DOHH2 (cell line): Measurements from ENCODE around the gene SFI1.

Source experiments
- H3F3A ChIP-seq: fragments of 200-600 bp; sonication (generic), shearing (Covaris generic); 2 replicates; pipeline ENCODE4 v1.6.0; 2016; ENCODE audit warnings: antibody characterized with exemption, mild to moderate bottlenecking; ENCODE audit not compliant: control insufficient read depth, insufficient read depth
- H3K27ac ChIP-seq: fragments of 200-600 bp; sonication (generic); 2 replicates; pipeline ENCODE4 v1.5.1; 2014; ENCODE audit warnings: low read depth, mild to moderate bottlenecking, low read length, moderate library complexity
- H3K27me3 ChIP-seq: fragments of 200-600 bp; sonication (generic); 2 replicates; pipeline ENCODE4 v1.6.1; 2014; ENCODE audit warnings: mild to moderate bottlenecking, low read length, mixed read lengths; ENCODE audit not compliant: control insufficient read depth
- H3K36me3 ChIP-seq: fragments of 200-600 bp; sonication (generic); 2 replicates; pipeline ENCODE4 v1.6.1; 2014; ENCODE audit warnings: mild to moderate bottlenecking, low read length, moderate library complexity, mixed read lengths; ENCODE audit not compliant: control insufficient read depth
- H3K4me1 ChIP-seq: fragments of 200-600 bp; sonication (generic); 2 replicates; pipeline ENCODE4 v1.6.1; 2014; ENCODE audit warnings: mild to moderate bottlenecking, low read length, mixed read lengths; ENCODE audit not compliant: control insufficient read depth
- H3K4me2 ChIP-seq: fragments of 200-600 bp; sonication (generic); 2 replicates; pipeline ENCODE4 v1.6.0; 2014; ENCODE audit warnings: mild to moderate bottlenecking, low read length, moderate library complexity
- H3K4me3 ChIP-seq: fragments of 200-600 bp; sonication (generic); 2 replicates; pipeline ENCODE4 v1.5.1; 2014; ENCODE audit warnings: mild to moderate bottlenecking, low read length, mixed read lengths
- H3K79me2 ChIP-seq: fragments of 200-600 bp; sonication (generic); 2 replicates; pipeline ENCODE4 v1.6.1; 2014; ENCODE audit warnings: mild to moderate bottlenecking, low read length, mixed read lengths; ENCODE audit not compliant: control insufficient read depth
- H3K9me2 ChIP-seq: fragments of 200-600 bp; sonication (generic); replicated peaks from 2 replicates; pipeline ENCODE4 v1.6.1; 2014; ENCODE audit warnings: mild to moderate bottlenecking, low read length, mixed read lengths; ENCODE audit not compliant: control insufficient read depth
- H3K9me3 ChIP-seq: fragments of 200-600 bp; sonication (generic); 2 replicates; pipeline ENCODE4 v1.6.1; 2014; ENCODE audit warnings: antibody characterized with exemption, low read length, mixed read lengths; ENCODE audit not compliant: control insufficient read depth, insufficient read depth
- H4K20me1 ChIP-seq: fragments of 200-600 bp; sonication (generic); 2 replicates; pipeline ENCODE4 v1.6.0; 2014; ENCODE audit warnings: low read depth, mild to moderate bottlenecking, antibody characterized with exemption, low read length, moderate library complexity; ENCODE audit not compliant: control insufficient read depth, insufficient read depth
- EZH2phosphoT487 ChIP-seq: fragments of 200-600 bp; sonication (generic); IDR thresholded peaks from 2 replicates; pipeline ENCODE4 v1.6.1; 2017; ENCODE audit warnings: borderline replicate concordance, mild to moderate bottlenecking, antibody characterized with exemption, low read length, moderate library complexity, mixed read lengths
- TF ChIP-seq, protein P1 (sequence below): fragments of 200-600 bp; sonication (generic); IDR thresholded peaks from one replicate; pipeline ENCODE4 v1.5.1; 2014; ENCODE audit warnings: antibody characterized with exemption, mild to moderate bottlenecking, low read depth, low read length; ENCODE audit not compliant: poor library complexity, severe bottlenecking

Gene SFI1, protein sequence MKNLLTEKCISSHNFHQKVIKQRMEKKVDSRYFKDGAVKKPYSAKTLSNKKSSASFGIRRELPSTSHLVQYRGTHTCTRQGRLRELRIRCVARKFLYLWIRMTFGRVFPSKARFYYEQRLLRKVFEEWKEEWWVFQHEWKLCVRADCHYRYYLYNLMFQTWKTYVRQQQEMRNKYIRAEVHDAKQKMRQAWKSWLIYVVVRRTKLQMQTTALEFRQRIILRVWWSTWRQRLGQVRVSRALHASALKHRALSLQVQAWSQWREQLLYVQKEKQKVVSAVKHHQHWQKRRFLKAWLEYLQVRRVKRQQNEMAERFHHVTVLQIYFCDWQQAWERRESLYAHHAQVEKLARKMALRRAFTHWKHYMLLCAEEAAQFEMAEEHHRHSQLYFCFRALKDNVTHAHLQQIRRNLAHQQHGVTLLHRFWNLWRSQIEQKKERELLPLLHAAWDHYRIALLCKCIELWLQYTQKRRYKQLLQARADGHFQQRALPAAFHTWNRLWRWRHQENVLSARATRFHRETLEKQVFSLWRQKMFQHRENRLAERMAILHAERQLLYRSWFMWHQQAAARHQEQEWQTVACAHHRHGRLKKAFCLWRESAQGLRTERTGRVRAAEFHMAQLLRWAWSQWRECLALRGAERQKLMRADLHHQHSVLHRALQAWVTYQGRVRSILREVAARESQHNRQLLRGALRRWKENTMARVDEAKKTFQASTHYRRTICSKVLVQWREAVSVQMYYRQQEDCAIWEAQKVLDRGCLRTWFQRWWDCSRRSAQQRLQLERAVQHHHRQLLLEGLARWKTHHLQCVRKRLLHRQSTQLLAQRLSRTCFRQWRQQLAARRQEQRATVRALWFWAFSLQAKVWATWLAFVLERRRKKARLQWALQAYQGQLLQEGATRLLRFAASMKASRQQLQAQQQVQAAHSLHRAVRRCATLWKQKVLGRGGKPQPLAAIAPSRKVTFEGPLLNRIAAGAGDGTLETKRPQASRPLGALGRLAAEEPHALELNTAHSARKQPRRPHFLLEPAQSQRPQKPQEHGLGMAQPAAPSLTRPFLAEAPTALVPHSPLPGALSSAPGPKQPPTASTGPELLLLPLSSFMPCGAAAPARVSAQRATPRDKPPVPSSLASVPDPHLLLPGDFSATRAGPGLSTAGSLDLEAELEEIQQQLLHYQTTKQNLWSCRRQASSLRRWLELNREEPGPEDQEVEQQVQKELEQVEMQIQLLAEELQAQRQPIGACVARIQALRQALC

DNA sequence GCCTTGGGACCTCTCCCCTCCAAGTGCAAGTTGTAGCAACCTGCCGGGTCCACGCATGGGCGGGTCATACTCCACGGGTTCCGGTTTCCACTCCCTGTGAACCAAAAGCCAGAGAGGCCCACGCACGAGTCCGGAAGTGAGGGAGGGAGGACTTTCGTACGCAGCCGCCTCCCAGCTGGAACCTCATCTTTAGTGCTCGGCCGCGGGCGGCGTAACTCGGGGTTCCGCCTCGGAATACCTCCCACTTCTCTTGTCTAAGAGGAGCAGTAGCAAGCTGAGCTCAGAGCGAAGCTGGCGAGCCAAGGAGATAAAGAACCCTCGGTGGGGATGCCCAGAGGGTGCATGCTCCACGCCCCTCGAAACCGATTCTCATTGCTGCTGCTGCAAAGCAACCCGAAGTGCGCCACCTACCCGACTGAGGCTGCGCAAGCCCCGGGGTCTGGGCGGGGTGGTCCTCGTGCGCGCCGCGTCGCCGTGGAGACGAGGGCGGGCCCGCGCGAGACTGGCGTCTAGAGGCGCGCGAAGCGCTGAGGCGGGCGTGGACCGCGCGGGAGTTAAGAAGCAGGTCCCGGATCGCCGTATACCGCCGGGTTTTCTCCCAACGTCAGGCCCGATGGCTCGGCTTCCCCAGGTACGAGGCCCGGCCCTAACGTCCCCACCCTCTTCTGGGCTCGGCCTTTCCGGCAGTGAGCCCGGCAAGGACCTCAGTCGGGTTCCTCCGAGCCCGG, at the start of gene SFI1:
Gene SFI1, plus strand, starts transcription at position 530 of the 728 bp plus-strand sequence. CDS start 11,749 bp downstream, outside the sequence.
- Histone ChIP-seq H3K9me2 (no peaks in the 10 kb centered on the region), H3K27ac (peak within 1 kb of the TSS; percentile 93), H3F3A (peaks cover 19% of the 10 kb centered on the region), H3K4me1 (peaks cover 41% of the 10 kb centered on the region), H3K27me3 (no peaks in the 10 kb centered on the region), H3K9me3 (no peaks in the 10 kb centered on the region), H3K4me2 (peak within 1 kb of the TSS; percentile 61), H4K20me1 (no peaks in the 10 kb centered on the region), H3K79me2 (peaks cover 57% of the 10 kb centered on the region), H3K4me3 (peak within 1 kb of the TSS; percentile 85), H3K36me3 (peaks cover 31% of the 10 kb centered on the region)
- TF ChIP-seq EZH2phosphoT487 = no peak
- TF ChIP-seq, protein P1, sequence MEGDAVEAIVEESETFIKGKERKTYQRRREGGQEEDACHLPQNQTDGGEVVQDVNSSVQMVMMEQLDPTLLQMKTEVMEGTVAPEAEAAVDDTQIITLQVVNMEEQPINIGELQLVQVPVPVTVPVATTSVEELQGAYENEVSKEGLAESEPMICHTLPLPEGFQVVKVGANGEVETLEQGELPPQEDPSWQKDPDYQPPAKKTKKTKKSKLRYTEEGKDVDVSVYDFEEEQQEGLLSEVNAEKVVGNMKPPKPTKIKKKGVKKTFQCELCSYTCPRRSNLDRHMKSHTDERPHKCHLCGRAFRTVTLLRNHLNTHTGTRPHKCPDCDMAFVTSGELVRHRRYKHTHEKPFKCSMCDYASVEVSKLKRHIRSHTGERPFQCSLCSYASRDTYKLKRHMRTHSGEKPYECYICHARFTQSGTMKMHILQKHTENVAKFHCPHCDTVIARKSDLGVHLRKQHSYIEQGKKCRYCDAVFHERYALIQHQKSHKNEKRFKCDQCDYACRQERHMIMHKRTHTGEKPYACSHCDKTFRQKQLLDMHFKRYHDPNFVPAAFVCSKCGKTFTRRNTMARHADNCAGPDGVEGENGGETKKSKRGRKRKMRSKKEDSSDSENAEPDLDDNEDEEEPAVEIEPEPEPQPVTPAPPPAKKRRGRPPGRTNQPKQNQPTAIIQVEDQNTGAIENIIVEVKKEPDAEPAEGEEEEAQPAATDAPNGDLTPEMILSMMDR = peak; percentile 53

- Histone ChIP-seq H3K36me3 (peaks cover 77% of the 10 kb centered on the region), H3K79me2 (no peaks in the 10 kb centered on the region), H4K20me1 (no peaks in the 10 kb centered on the region), H3K4me1 (peaks cover 24% of the 10 kb centered on the region), H3K4me3 (no peak overlapping the region), H3K9me2 (no peaks in the 10 kb centered on the region), H3F3A (peaks cover 7% of the 10 kb centered on the region), H3K4me2 (no peak overlapping the region), H3K27ac (no peak overlapping the region), H3K9me3 (no peaks in the 10 kb centered on the region), H3K27me3 (no peaks in the 10 kb centered on the region)
- TF ChIP-seq, protein P1 = no peak
- no peak for TF ChIP-seq EZH2phosphoT487
Measured at GRCh38 chr22:31446767-31447166, 49.6 kb upstream of the SFI1 start.

GRCh38 chr22:31447337-31447736, 49.0 kb upstream of the SFI1 start:
- Histone ChIP-seq H3K4me1 (peaks cover 30% of the 10 kb centered on the region), H4K20me1 (no peaks in the 10 kb centered on the region), H3K27me3 (no peaks in the 10 kb centered on the region), H3F3A (peaks cover 12% of the 10 kb centered on the region), H3K9me3 (no peaks in the 10 kb centered on the region), H3K4me2 (no peak overlapping the region), H3K36me3 (peaks cover 73% of the 10 kb centered on the region), H3K4me3 (no peak overlapping the region), H3K79me2 (no peaks in the 10 kb centered on the region), H3K9me2 (no peaks in the 10 kb centered on the region), H3K27ac (no peak overlapping the region)
- TF ChIP-seq, protein P1 = no peak
- no peak for TF ChIP-seq EZH2phosphoT487
